ENCODE results near the gene CCM2.

The CCM2 gene

GRCh38 chr7:45103958-45104843 is 104.2 kb downstream of the CCM2 start:
- no peak for TF ChIP-seq FOXP2 (optimal IDR thresholded peaks at IDR 0.05; ENCODE audit: borderline replicate concordance, extremely low read depth, extremely low read length, insufficient read depth)
- TF ChIP-seq SIN3A (IDR thresholded peaks at IDR 0.05; ENCODE audit: borderline replicate concordance, insufficient read depth, low read length) = no peak
- TF ChIP-seq TAF1 (IDR thresholded peaks at IDR 0.05; ENCODE audit: borderline replicate concordance, insufficient read depth, low read length) = no peak
- no peak for TF ChIP-seq POLR2AphosphoS5 (IDR thresholded peaks at IDR 0.05; ENCODE audit: low read depth, low read length)
- TF ChIP-seq REST (IDR thresholded peaks at IDR 0.05; ENCODE audit: insufficient read depth in 1 of 2, low read depth in 2 of 2, low read length in 2 of 2) = no peak

GRCh38 chr7:45104844-45105587 is 105.0 kb downstream of the CCM2 start:
- TF ChIP-seq POLR2AphosphoS5 (IDR thresholded peaks at IDR 0.05; ENCODE audit: low read depth, low read length) (no peak), SIN3A (IDR thresholded peaks at IDR 0.05; ENCODE audit: borderline replicate concordance, insufficient read depth, low read length) (no peak)

GRCh38 chr7:45105588-45106188 is 105.7 kb downstream of the CCM2 start:
- TF ChIP-seq SIN3A (IDR thresholded peaks at IDR 0.05; ENCODE audit: borderline replicate concordance, insufficient read depth, low read length) (no peak), POLR2AphosphoS5 (IDR thresholded peaks at IDR 0.05; ENCODE audit: low read depth, low read length) (no peak), FOXP2 (optimal IDR thresholded peaks at IDR 0.05; ENCODE audit: borderline replicate concordance, extremely low read depth, extremely low read length, insufficient read depth) (no peak), REST (IDR thresholded peaks at IDR 0.05; ENCODE audit: insufficient read depth in 1 of 2, low read depth in 2 of 2, low read length in 2 of 2) (no peak), TAF1 (IDR thresholded peaks at IDR 0.05; ENCODE audit: borderline replicate concordance, insufficient read depth, low read length) (no peak)

- no peak for TF ChIP-seq FOXP2 (optimal IDR thresholded peaks at IDR 0.05; ENCODE audit: borderline replicate concordance, extremely low read depth, extremely low read length, insufficient read depth)
- no peak for TF ChIP-seq REST (IDR thresholded peaks at IDR 0.05; ENCODE audit: insufficient read depth in 1 of 2, low read depth in 2 of 2, low read length in 2 of 2)
- no peak for TF ChIP-seq TAF1 (IDR thresholded peaks at IDR 0.05; ENCODE audit: borderline replicate concordance, insufficient read depth, low read length)
- no peak for TF ChIP-seq POLR2AphosphoS5 (IDR thresholded peaks at IDR 0.05; ENCODE audit: low read depth, low read length)
- TF ChIP-seq SIN3A (IDR thresholded peaks at IDR 0.05; ENCODE audit: borderline replicate concordance, insufficient read depth, low read length) = no peak
Observed at GRCh38 chr7:45106820-45107219, 106.8 kb downstream of the CCM2 start.

- TF ChIP-seq REST (IDR thresholded peaks at IDR 0.05; ENCODE audit: insufficient read depth in 1 of 2, low read depth in 2 of 2, low read length in 2 of 2) (no peak), FOXP2 (optimal IDR thresholded peaks at IDR 0.05; ENCODE audit: borderline replicate concordance, extremely low read depth, extremely low read length, insufficient read depth) (no peak), TAF1 (IDR thresholded peaks at IDR 0.05; ENCODE audit: borderline replicate concordance, insufficient read depth, low read length) (no peak), POLR2AphosphoS5 (IDR thresholded peaks at IDR 0.05; ENCODE audit: low read depth, low read length) (no peak), SIN3A (IDR thresholded peaks at IDR 0.05; ENCODE audit: borderline replicate concordance, insufficient read depth, low read length) (no peak)
Observed at GRCh38 chr7:45107356-45107755, 107.4 kb downstream of the CCM2 start.

Measured in PFSK-1 (cell line).